HepG2 (cell line): ENCODE measurements around the gene ABCG4. TPM values are rescaled to one million over a fixed set of nuclear protein-coding genes. Genes with fewer than 3 reads are reported as not detected.
A peak's percentile ranks its signal among the peaks of the same experiment; 100 is the strongest.

ENCODE experiments used
- CTCF ChIP-seq: sonication (generic); formaldehyde crosslinking; IDR thresholded peaks from 2 replicates; pipeline ENCODE4 v1.5.0; 2020; ENCODE audit warnings: mild to moderate bottlenecking, missing genetic modification reagents, moderate library complexity
- E2F2 ChIP-seq: sonication (generic); formaldehyde crosslinking; IDR thresholded peaks from 2 replicates; pipeline ENCODE4 v1.4.0; 2020; ENCODE audit warnings: missing genetic modification reagents, borderline replicate concordance
- ELF1 ChIP-seq: sonication (generic); formaldehyde crosslinking; IDR thresholded peaks from 2 replicates; pipeline ENCODE4 v1.4.0; 2020; ENCODE audit warnings: missing genetic modification reagents
- FOXP1 ChIP-seq, 2 experiments: fragments of 450-650 bp in 1 of 2; IDR thresholded peaks; 2 replicates each; pipeline ENCODE4 v1.6.1; 2017 to 2018; ENCODE audit warnings: antibody characterized with exemption in 1 of 2
- GABPB1 ChIP-seq: IDR thresholded peaks from 2 replicates; pipeline ENCODE4 v1.6.1; 2016; ENCODE audit warnings: mild to moderate bottlenecking, missing genetic modification reagents, moderate library complexity, missing compliant biosample characterization
- GLI4 ChIP-seq: sonication (generic); formaldehyde crosslinking; IDR thresholded peaks from 2 replicates; pipeline ENCODE4 v1.5.1; 2020; ENCODE audit warnings: missing genetic modification reagents, mild to moderate bottlenecking, moderate library complexity, borderline replicate concordance
- GRHL1 ChIP-seq: sonication (generic); formaldehyde crosslinking; conservative IDR thresholded peaks from 2 replicates; pipeline ENCODE4 v1.8.0; 2022; ENCODE audit warnings: missing genetic modification reagents
- HDAC2 ChIP-seq: sonication (generic); formaldehyde crosslinking; IDR thresholded peaks from 2 replicates; pipeline ENCODE4 v1.4.0; 2020; ENCODE audit warnings: missing genetic modification reagents
- MED8 ChIP-seq: sonication (generic); formaldehyde crosslinking; IDR thresholded peaks from 2 replicates; pipeline ENCODE4 v1.8.1; 2023; ENCODE audit warnings: mild to moderate bottlenecking, missing genetic modification reagents; ENCODE audit not compliant: insufficient replicate concordance
- NFIC ChIP-seq: IDR thresholded peaks from 2 replicates; pipeline ENCODE4 v1.6.1; 2012; ENCODE audit warnings: mild to moderate bottlenecking, low read length, inconsistent platforms
- SOX6 ChIP-seq, 2 experiments: fragments of 450-650 bp in 1 of 2; sonication (generic) in 1 of 2; formaldehyde crosslinking in 1 of 2; IDR thresholded peaks; 2 replicates each; pipeline versions ENCODE4 v1.4.0 to v1.6.1; 2017 to 2020; ENCODE audit warnings: antibody characterized with exemption in 1 of 2, mild to moderate bottlenecking in 1 of 2, missing genetic modification reagents in 1 of 2
- ZBTB39 ChIP-seq: sonication (generic); formaldehyde crosslinking; IDR thresholded peaks from 2 replicates; pipeline ENCODE4 v1.5.0; 2020; ENCODE audit warnings: missing genetic modification reagents
- ZHX1 ChIP-seq: sonication (generic); formaldehyde crosslinking; IDR thresholded peaks from 2 replicates; pipeline ENCODE4 v1.8.1; 2022; ENCODE audit warnings: low read depth, mild to moderate bottlenecking, missing genetic modification reagents
- ZNF256 ChIP-seq: sonication (generic); formaldehyde crosslinking; conservative IDR thresholded peaks from 2 replicates; pipeline ENCODE4 v1.4.0; 2020; ENCODE audit warnings: missing genetic modification reagents
- ZNF280B ChIP-seq: sonication (generic); formaldehyde crosslinking; IDR thresholded peaks from 2 replicates; pipeline ENCODE4 v1.5.0; 2020; ENCODE audit warnings: missing genetic modification reagents, mild to moderate bottlenecking, borderline replicate concordance
- ZNF382 ChIP-seq: sonication (generic); formaldehyde crosslinking; IDR thresholded peaks from 2 replicates; pipeline ENCODE4 v1.5.0; 2020; ENCODE audit warnings: missing genetic modification reagents, mild to moderate bottlenecking, borderline replicate concordance
- ZNF772 ChIP-seq: sonication (generic); formaldehyde crosslinking; IDR thresholded peaks from 2 replicates; pipeline ENCODE4 v1.5.0; 2020; ENCODE audit warnings: mild to moderate bottlenecking, missing genetic modification reagents
- ZSCAN20 ChIP-seq: sonication (generic); formaldehyde crosslinking; IDR thresholded peaks from 2 replicates; pipeline ENCODE4 v1.4.0; 2020; ENCODE audit warnings: missing genetic modification reagents, mild to moderate bottlenecking, borderline replicate concordance
- polyA plus RNA-seq, 8 experiments: library from polyadenylated mRNA; depleted of rRNA in 3 of 8; stranded (reverse) in 7 of 8; unstranded in 1 of 8; fragments of >200 nt; fragmentation: Illumina TruSeq in 4 of 8; extraction: Trizol in 4 of 8; gene quantifications; 2 replicates each; pipeline versions ENCODE4 v1.2.1 to v1.2.3, GENCODE V29; 2011 to 2016; ENCODE audit warnings: low read depth in 4 of 8, missing spikeins in 1 of 8, mixed read lengths in 1 of 8; ENCODE audit not compliant: insufficient read depth in 1 of 8
- total RNA-seq, 5 experiments: library from RNA; depleted of rRNA; stranded (reverse); fragments of >200 nt; fragmentation: Illumina TruSeq; extraction: Trizol; gene quantifications; 2 replicates each; pipeline ENCODE4 v1.2.3, GENCODE V29; 2016; ENCODE audit warnings: low read depth in 1 of 5

Gene ABCG4
- total and polyA plus RNA-seq, 2 of the 13 experiments (the other 11 are each of a cell fraction or from before 2014, with no cell fraction given): not detected

GRCh38 chr11:119130662-119131061, 18.2 kb upstream of the ABCG4 start (continued):
- TF ChIP-seq ZHX1 (CRISPR knock-in tag): 0 out of 2 replicates have a peak, but pooled peaks have one; percentile 54
- no peak for TF ChIP-seq E2F2 (CRISPR knock-in tag)
- no peak for TF ChIP-seq GLI4 (CRISPR knock-in tag)
- TF ChIP-seq HDAC2 (CRISPR knock-in tag): 0 out of 2 replicates have a peak, but pooled peaks have one; percentile 20
- peak; percentile 83 for TF ChIP-seq GABPB1 (CRISPR knock-in tag)
- 0 out of 2 replicates have a peak, but pooled peaks have one; percentile 15 for TF ChIP-seq CTCF (CRISPR knock-in tag)
- TF ChIP-seq ZNF382: no peak
- TF ChIP-seq FOXP1 (IDR thresholded peaks at IDR 0.05): no peak
- 0 out of 2 replicates have a peak, but pooled peaks have one; percentile 12 for TF ChIP-seq FOXP1 (CRISPR knock-in tag; IDR thresholded peaks at IDR 0.05)
- TF ChIP-seq ZNF280B: no peak
- no peak for TF ChIP-seq MED8
- TF ChIP-seq GRHL1 (CRISPR knock-in tag): no peak
- TF ChIP-seq SOX6 (IDR thresholded peaks at IDR 0.05): no peak
- TF ChIP-seq SOX6 (CRISPR knock-in tag; IDR thresholded peaks at IDR 0.05): peak; percentile 41; the same call in 1 of the 2 replicates
- TF ChIP-seq ELF1 (CRISPR knock-in tag): no peak
- no peak for TF ChIP-seq ZNF772
- no peak for TF ChIP-seq NFIC
- no peak for TF ChIP-seq ZSCAN20
- TF ChIP-seq ZBTB39 (CRISPR knock-in tag): no peak
- no peak for TF ChIP-seq ZNF256
